GM12874 (cell line): ENCODE results near the gene DOK5.

ENCODE experiments used
- TF ChIP-seq, protein P1 (sequence below): IDR thresholded peaks from 2 replicates; pipeline ENCODE4 v1.5.1; 2011; ENCODE audit warnings: low read depth, mild to moderate bottlenecking, control low read depth, low read length, moderate library complexity; ENCODE audit not compliant: insufficient read depth

The DOK5 gene

DNA sequence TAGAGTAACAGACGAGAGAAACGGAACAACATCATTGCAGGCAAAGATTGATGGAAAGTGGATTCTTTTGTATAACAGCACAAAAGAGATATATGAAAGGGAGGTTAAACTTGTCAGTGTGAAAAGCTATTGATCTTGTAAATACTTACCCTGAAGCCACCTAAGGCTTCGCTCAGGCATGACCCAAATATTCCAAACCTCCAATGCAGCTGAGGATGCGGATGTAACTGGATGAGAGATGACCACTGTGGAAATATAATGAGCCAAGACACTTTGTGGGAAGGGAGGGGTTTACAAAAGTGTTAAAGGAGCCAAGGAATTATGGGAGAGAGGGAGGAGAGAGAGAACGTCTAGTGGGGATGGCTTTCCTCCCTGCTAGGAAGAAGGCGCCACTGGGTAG, 112.0 kb downstream of the DOK5 start:
- TF ChIP-seq, protein P1, sequence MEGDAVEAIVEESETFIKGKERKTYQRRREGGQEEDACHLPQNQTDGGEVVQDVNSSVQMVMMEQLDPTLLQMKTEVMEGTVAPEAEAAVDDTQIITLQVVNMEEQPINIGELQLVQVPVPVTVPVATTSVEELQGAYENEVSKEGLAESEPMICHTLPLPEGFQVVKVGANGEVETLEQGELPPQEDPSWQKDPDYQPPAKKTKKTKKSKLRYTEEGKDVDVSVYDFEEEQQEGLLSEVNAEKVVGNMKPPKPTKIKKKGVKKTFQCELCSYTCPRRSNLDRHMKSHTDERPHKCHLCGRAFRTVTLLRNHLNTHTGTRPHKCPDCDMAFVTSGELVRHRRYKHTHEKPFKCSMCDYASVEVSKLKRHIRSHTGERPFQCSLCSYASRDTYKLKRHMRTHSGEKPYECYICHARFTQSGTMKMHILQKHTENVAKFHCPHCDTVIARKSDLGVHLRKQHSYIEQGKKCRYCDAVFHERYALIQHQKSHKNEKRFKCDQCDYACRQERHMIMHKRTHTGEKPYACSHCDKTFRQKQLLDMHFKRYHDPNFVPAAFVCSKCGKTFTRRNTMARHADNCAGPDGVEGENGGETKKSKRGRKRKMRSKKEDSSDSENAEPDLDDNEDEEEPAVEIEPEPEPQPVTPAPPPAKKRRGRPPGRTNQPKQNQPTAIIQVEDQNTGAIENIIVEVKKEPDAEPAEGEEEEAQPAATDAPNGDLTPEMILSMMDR, result no peak

DNA sequence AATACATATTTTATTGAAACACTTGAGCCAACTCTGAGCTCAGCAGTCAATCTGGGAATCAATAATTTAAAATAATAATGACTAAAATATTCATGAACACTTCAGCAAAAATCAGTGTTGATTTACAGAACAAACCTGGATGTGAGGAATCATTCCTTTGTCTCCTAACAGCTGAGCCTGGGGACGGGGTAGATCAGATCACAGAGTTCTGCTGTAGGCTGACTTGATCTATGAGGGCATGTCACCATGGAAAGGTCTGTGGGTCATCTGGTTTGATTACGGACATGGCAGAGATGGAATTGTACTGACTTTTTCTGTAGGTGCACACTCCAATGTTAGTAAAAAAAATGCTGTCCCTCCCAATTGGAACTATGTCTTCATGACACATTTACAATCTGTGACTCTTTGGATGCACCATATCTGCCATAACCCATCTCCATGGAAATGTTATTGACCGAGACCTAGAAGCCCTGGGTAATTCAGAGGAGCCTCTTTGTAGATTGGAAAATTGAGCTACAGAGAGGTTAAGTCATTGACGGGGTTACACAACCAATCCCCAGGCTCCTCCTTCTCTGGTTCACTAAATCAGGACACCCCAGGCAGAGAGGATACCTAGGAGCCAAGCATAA, 114.1 kb downstream of the DOK5 start:
- TF ChIP-seq, protein P1, result no peak

DNA sequence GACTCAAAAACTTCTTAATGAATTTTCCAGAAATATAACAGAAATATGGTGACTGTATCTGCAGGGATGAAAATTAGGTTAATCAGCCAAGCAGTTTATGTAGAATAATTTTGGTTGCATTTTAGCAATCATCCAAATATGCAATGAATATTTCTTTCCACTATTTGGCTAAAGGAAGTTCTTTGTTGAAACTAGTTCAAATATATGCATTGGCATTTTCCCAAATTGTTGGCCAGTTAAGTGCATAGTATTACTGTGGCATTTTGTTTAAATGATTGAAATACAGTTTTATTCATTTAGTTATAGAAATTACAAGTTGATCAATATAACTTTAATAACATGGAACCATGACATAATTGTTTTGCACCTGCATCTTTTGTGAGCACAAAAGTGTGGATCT, 115.5 kb downstream of the DOK5 start:
- TF ChIP-seq, protein P1, result no peak

DNA sequence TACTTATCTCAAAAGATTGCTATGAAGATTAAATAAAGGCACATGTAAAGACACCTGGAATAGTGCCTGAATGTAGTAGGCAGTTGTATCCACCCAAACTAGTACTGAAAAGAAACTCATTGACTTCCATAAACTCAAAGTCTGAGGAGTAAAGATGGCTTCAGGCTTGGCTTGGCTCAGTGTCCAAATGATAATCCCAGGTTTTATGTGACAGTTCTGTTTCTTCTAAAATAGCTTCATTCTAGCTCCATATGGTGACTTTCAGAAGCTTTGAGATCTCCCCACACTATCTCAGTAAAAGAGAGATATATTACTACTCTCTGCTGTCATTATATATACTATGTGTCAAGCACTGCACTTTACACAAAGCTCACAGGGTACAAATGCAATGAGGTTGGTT, 121.3 kb downstream of the DOK5 start:
- TF ChIP-seq, protein P1, result no peak

DNA sequence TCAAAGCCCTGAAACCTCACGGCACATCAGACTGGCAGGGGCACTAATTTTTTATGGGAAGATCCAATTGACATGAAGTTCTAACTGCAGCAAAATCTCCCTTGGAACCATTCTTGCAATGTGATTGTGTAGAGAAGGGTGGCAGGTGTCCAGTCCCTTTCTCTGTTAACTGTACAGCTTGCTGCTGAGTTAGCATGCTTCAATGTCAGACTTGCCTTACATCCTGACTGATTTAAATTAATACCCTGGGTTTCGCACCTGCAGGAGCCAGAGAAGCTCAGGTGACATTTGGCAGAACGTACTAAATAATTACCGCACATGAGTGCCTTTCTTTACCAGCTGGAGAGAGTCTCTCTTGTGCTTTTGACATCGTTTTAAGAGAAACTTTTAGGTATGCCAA, 123.0 kb downstream of the DOK5 start:
- TF ChIP-seq, protein P1, result no peak

DNA sequence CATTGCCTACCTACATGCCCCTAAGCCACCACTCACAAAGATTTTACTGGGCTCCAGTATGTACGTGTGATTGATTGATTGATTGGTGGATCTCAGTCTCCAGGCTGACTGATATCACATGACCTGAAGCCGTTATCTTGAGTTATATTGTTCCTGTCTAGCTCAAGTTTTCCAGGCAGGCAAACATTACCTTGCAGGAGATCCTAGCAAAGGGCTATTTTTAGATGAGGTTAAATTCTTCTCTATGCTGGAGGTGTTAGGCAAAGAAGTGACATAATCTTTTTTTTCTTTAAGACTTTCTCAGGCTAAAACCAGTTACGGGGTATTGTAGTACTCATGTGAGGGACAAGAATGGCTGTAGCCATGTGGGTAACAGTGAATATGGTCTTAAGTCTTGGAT, 125.2 kb downstream of the DOK5 start:
- TF ChIP-seq, protein P1, result no peak

DNA sequence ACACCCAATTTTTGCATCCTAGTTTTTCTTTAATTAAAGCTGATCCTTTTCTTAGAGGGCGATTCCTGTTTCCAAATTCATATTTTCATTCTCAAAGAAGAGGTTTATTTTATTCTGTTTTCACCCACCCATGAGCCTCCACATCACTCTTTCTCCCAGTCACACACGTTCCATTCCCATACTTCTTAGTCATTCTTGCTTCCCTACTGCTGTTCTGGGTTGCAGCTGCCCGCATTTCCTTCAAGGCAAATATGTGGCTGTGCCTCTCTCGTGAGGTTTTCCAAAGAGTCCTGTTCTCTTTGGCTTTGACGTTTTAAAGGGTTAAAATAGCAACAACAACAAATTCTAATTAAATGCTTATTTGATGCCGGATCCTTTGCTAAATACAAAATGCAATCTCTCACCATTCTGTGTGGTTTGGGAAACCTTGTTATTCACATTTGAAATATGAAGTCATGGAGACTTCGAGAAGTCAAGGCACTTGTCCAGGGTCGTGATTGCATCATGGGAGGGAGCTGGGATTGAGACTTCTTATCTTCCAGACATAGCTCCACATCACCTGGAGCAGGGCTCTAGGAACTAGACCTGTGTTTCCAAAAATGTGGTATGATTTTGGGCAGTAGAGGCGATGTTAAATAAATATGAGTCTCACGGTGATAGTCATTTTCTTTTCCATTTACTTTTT, 126.6 kb downstream of the DOK5 start:
- TF ChIP-seq, protein P1, result no peak
